ENCODE results near the gene ATF6. TPM values are rescaled to one million over a fixed set of nuclear protein-coding genes. Genes with fewer than 3 reads are reported as not detected.

ATF6 gene
- total RNA-seq, 1 donor from 2014 or later, result 25.3 TPM

DNA sequence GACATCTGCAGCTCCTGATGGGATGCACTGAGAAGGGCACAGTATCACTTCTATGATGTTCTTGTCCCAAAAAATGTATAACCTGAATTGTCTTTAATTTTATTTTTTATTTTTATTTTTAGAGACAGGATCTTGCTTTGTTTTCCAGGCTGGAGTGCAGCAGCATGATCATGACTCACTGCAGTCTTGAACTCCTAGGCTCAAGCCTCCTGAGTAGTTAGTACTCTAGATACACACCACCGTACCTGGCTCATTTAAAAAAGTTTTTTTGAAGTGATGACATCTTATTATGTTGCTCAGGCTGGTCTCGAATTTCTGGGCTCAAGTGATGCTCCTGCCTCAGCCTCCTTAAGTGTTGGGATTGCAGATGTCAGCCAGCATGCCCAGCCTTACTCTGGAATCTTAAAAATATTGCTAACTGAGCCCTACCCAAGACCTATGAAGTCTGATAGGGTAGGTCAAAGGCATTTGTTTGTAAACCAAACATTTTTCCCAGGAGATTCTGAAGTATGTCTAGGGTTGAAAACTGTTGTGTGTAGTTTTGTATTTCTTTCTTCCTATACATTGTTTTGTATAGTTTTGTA is 68.9 kb downstream of the ATF6 start:
- peaks cover 1% of the 10 kb centered on the region for H3K36me3 ChIP-seq (ENCODE audit: control insufficient read depth, insufficient read depth, low read length)
- TF ChIP-seq, protein P1, sequence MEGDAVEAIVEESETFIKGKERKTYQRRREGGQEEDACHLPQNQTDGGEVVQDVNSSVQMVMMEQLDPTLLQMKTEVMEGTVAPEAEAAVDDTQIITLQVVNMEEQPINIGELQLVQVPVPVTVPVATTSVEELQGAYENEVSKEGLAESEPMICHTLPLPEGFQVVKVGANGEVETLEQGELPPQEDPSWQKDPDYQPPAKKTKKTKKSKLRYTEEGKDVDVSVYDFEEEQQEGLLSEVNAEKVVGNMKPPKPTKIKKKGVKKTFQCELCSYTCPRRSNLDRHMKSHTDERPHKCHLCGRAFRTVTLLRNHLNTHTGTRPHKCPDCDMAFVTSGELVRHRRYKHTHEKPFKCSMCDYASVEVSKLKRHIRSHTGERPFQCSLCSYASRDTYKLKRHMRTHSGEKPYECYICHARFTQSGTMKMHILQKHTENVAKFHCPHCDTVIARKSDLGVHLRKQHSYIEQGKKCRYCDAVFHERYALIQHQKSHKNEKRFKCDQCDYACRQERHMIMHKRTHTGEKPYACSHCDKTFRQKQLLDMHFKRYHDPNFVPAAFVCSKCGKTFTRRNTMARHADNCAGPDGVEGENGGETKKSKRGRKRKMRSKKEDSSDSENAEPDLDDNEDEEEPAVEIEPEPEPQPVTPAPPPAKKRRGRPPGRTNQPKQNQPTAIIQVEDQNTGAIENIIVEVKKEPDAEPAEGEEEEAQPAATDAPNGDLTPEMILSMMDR (IDR thresholded peaks at IDR 0.05; ENCODE audit: insufficient read depth, low read length, severe bottlenecking), result no peak
- peak; percentile 7 for DNase-seq (ENCODE audit: low read depth)
- H3K27me3 ChIP-seq (ENCODE audit: control insufficient read depth, insufficient read depth, low read length), result no peaks in the 10 kb centered on the region
- H3K4me3 ChIP-seq (ENCODE audit: low read depth, low read length), result no peak overlapping the region
- FAIRE-seq, result no peak

DNA sequence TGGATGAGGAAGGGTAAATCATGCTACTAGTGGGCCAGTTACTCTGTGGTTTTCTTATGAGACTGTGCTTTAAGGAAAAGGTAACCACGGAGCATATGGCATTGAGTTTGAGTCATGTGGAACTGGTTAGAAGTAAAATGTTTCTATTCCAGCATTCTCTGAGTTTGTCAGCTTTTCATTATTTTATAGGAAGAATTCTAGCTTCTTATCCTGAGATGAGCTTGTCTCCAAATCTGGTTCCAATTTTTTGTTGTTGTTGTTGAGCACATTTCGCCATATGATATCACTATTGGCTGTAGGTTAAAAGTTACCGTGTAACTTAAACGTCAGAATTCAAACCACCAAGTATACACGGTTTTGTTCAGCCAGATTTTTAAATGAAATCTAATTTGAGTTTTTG is 69.9 kb downstream of the ATF6 start:
- FAIRE-seq (no peak), DNase-seq (ENCODE audit: low read depth) (no peak)
- H3K27me3 ChIP-seq (ENCODE audit: control insufficient read depth, insufficient read depth, low read length), result no peaks in the 10 kb centered on the region
- no peak overlapping the region for H3K4me3 ChIP-seq (ENCODE audit: low read depth, low read length)
- peaks cover 1% of the 10 kb centered on the region for H3K36me3 ChIP-seq (ENCODE audit: control insufficient read depth, insufficient read depth, low read length)
- TF ChIP-seq, protein P1 (IDR thresholded peaks at IDR 0.05; ENCODE audit: insufficient read depth, low read length, severe bottlenecking), result no peak

DNA sequence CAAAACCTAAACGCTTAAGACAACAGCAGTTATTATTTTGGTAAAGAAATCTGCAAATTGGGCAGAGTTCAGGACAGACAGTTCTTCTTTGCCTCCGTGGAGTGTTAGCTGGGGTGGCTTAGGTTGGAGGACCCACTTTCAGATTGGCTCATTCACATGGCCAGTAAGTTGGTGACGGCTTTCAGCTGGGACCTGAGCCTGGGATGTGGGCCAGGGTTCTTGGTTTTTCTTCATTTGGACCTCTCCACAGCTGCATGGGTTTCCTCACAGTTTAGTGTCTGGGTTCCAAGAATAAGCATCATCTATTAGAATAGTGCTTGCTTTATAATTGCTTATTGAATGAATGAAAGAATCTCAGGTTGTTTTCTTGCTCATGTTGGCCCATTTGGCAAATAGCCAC is 72.2 kb downstream of the ATF6 start:
- DNase-seq (ENCODE audit: low read depth), result no peak
- Histone ChIP-seq H3K4me3 (ENCODE audit: low read depth, low read length) (no peak overlapping the region), H3K36me3 (ENCODE audit: control insufficient read depth, insufficient read depth, low read length) (peaks cover 1% of the 10 kb centered on the region), H3K27me3 (ENCODE audit: control insufficient read depth, insufficient read depth, low read length) (no peaks in the 10 kb centered on the region)
- TF ChIP-seq, protein P1 (IDR thresholded peaks at IDR 0.05; ENCODE audit: insufficient read depth, low read length, severe bottlenecking), result no peak
- no peak for FAIRE-seq

DNA sequence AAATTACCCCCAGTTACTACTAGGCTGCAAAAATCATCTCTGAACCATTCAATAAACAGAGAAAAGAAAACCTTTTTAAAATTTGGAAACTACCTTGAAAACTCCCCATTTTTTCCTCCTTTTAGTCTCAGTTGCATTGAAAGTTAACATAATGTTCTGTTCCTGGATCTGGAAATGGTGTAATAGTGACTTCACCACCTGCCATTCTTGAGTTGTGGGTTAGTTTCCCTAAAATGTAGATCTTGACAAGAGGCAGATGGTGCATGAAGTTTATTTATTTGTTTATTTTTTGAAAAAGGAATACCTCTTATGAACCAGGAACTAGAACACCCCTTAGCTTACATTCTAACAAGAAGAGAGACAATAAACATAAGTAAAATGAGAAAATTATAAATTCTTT is 72.8 kb downstream of the ATF6 start:
- TF ChIP-seq, protein P1 (IDR thresholded peaks at IDR 0.05; ENCODE audit: insufficient read depth, low read length, severe bottlenecking), result no peak
- DNase-seq (ENCODE audit: low read depth) (no peak), FAIRE-seq (no peak)
- H3K4me3 ChIP-seq (ENCODE audit: low read depth, low read length), result no peak overlapping the region
- no peaks in the 10 kb centered on the region for H3K27me3 ChIP-seq (ENCODE audit: control insufficient read depth, insufficient read depth, low read length)
- peaks cover 1% of the 10 kb centered on the region for H3K36me3 ChIP-seq (ENCODE audit: control insufficient read depth, insufficient read depth, low read length)

DNA sequence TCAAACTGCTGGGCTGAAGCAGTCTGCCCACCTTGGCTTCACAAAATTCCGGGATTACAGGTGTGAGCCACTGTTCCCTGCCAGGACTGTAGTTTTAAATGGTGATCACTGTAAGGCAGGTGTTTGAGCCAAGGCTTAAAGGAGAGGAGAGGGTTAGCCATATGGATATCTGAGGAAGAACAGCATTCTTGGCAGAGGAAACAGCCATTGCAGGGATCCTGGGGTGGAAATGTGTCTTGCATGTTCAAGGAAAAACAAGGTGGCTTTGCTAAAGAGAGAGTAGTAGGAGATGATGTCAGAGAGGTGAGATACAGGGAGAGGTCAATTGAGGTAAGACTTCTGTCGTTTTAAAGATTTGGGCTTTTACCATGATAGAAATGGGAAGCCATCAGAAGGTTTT is 73.5 kb downstream of the ATF6 start:
- TF ChIP-seq, protein P1 (IDR thresholded peaks at IDR 0.05; ENCODE audit: insufficient read depth, low read length, severe bottlenecking), result no peak
- no peak overlapping the region for H3K4me3 ChIP-seq (ENCODE audit: low read depth, low read length)
- H3K27me3 ChIP-seq (ENCODE audit: control insufficient read depth, insufficient read depth, low read length), result no peaks in the 10 kb centered on the region
- FAIRE-seq, result no peak
- H3K36me3 ChIP-seq (ENCODE audit: control insufficient read depth, insufficient read depth, low read length), result peaks cover 1% of the 10 kb centered on the region
- DNase-seq (ENCODE audit: low read depth), result no peak

DNA sequence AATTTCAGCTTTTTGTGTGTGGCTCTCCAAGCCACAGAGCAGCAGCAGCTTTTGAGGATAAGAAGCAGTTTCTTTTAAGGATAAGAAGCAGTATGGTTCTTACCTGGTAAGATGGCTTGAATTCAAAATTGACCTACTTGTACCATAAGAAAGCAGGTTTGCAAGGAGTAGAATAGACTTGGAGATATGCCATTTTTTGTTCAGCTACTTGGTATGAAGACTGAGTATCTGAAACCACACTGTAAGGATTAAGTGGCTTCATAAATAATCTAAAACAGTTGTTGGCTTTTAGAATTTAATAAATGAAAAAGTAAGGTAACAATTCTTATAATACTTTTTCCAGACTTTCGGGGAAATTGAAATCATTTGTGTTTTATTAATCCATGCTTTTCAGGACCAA is 74.2 kb downstream of the ATF6 start:
- H3K27me3 ChIP-seq (ENCODE audit: control insufficient read depth, insufficient read depth, low read length), result no peaks in the 10 kb centered on the region
- H3K36me3 ChIP-seq (ENCODE audit: control insufficient read depth, insufficient read depth, low read length), result peaks cover 1% of the 10 kb centered on the region
- FAIRE-seq (no peak), DNase-seq (ENCODE audit: low read depth) (no peak)
- H3K4me3 ChIP-seq (ENCODE audit: low read depth, low read length), result no peak overlapping the region
- TF ChIP-seq, protein P1 (IDR thresholded peaks at IDR 0.05; ENCODE audit: insufficient read depth, low read length, severe bottlenecking), result no peak
